ENCODE data around the gene SLC1A3.
"Not testable (repeated sequence)": the region's sequence is repeated elsewhere in the genome, so short reads cannot be mapped to it uniquely, and the experiment has no call there.

The SLC1A3 gene

DNA sequence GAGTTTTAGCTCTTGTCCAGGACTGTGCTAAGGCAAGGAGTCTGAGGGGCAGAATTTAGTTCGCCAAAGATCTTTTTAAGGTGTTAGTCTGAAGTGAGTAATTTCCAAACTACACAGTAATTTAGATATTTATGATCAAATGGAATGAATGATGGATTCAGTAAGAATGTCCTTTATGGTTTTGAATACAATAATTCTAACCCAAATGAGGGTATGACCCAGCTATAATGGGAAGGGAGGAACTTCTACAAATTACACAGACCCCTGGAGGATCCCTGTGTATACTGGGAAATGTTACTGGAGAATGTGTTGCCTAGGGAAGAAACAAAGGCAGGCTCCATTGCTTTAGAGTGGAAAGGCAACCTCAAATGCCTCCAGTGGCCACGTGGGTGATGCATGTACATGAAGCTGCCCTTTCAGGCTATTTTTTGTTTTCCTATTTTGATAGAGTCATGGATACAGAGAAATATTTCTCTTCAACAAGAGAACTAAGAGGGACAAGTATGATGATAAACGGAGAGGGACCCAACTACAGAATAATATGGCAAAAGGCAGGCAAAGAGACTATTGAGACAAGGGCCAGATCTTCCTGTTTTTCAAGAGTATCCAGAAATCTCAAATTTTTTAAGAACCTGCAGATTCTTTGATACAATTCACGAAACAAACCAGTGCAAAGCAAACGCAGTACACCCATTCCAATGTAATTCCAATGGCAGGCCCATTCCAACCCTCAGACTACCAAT is 25.4 kb downstream of the SLC1A3 start:
- no peak for DNase-seq

GRCh38 chr5:36632363-36632664 is 25.9 kb downstream of the SLC1A3 start:
- DNase-seq: no peak

GRCh38 chr5:36635721-36636390 is 29.4 kb downstream of the SLC1A3 start:
- no peak for DNase-seq

GRCh38 chr5:36637101-36637500 is 30.7 kb downstream of the SLC1A3 start:
- DNase-seq: no peak

DNA sequence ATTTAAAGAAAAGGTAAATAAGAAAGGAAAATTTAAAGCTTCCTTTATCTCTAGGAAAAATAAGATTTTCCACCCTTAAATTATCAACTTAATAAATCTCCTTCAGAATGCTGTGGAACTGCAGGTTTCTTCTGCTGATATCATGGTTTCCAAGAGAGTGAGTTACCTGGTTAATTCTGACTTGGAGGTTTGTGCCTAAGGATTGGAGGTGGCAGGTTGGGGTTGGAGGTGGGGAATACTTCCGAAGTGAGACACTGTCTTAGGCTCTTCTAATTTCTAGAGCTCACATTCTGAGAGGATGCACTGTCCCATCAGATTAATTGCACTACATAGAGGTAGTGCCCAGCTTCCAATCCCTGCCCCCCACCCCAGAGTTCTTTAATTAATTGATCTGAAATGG is 31.1 kb downstream of the SLC1A3 start:
- no peak for DNase-seq

- DNase-seq: no peak
Measured at GRCh38 chr5:36638056-36638455, 31.6 kb downstream of the SLC1A3 start.

DNA sequence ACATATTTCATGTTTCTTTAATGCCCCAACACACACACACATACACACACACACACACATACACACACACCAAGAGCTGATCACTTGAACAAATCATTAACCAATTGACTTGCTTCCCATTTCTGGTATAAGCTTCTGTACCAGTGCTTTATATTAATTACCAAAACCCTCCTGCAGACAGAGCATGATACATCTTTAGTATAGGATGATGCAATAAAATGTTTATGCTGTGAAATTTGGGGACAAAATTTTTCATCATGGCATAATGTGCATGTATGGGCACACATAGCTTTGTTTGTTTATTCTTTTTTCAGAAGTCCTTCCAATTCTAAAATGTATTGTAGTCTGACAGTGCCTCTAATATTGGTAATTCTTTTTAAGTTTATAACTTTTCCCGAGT is 34.5 kb downstream of the SLC1A3 start:
- no peak for DNase-seq

GRCh38 chr5:36641431-36641830 is 35.0 kb downstream of the SLC1A3 start:
- no peak for DNase-seq

- no peak for DNase-seq
Measured at GRCh38 chr5:36642089-36642488, 35.7 kb downstream of the SLC1A3 start.

DNA sequence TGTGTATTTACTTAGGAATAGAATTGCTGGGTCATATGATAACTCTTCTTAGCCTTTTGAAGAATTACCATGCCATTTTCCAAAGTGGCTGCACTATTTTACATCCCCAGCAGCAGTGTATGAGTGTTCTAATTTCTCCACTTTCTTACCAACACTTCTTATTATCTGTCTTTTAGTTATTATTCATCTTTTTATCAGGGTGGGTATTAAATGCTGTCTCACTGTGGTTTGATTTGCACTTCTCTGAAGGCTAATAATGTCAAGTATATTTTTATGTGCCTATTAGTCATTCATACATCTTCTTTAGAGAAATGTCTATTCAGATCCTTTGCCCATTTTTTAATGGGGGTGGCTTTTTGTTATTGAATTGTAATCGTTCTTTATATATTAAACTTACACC is 36.8 kb downstream of the SLC1A3 start:
- no peak for DNase-seq

DNA sequence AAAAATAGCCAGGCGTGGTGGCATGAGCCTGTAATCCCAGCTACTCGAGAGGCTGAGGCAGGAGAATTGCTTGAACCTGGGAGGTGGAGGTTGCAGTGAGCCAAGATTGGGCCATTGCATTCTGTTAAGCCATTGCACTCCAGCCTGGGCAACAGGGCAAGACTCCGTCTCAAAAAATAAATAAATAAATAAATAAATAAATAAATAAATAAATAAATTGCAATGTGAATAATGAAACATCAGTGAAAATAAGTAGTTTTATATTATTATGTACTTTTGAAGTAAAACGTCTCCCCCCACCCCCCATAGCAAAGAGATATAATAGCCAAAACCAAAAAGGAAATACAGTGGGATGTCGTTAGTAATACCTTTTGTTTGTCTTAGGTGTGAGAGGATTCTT is 37.4 kb downstream of the SLC1A3 start:
- not testable (repeated sequence) for DNase-seq

- no peak for DNase-seq
Measured at GRCh38 chr5:36644727-36645126, 38.3 kb downstream of the SLC1A3 start.

DNA sequence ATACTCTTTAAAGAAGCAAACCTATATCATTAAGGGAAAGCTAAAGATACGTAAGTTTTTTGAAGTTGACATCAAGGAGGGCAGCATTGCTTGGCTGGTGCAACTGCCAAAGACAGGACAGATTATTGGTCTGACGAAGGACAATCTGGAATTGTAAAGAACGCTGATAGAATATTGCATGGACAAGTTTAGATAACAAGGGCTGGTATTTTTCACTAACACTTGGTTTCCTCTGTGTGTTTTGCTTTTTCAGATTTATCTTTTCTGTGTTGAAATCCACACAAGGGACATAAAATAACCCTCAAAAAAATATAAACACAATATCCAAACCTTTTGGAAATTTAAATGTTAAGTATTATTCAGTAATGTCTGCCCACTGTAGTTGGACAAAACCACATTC is 39.7 kb downstream of the SLC1A3 start:
- no peak for DNase-seq

- no peak for DNase-seq
Measured at GRCh38 chr5:36646507-36647023, 40.2 kb downstream of the SLC1A3 start.

- no peak for DNase-seq
Measured at GRCh38 chr5:36647046-36647445, 40.6 kb downstream of the SLC1A3 start.

DNA sequence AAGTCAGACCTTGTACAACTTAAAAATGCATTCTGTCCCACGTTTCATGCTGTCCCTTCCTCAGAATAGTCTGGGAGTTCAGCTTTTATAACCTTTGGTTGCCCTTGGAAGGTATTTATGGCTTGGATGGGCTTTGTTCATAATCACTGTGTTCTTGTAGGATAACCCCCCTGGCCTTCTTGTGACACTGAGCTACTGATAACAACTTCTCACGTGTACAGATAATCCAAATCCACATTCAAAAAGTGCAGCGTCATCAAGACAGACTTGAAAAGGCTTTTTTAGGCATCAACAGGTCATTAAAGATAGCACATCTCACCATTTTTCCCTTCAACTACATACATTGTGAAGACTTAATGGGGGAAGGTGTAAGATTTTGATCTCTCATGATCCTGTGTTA is 42.0 kb downstream of the SLC1A3 start:
- DNase-seq: no peak

DNA sequence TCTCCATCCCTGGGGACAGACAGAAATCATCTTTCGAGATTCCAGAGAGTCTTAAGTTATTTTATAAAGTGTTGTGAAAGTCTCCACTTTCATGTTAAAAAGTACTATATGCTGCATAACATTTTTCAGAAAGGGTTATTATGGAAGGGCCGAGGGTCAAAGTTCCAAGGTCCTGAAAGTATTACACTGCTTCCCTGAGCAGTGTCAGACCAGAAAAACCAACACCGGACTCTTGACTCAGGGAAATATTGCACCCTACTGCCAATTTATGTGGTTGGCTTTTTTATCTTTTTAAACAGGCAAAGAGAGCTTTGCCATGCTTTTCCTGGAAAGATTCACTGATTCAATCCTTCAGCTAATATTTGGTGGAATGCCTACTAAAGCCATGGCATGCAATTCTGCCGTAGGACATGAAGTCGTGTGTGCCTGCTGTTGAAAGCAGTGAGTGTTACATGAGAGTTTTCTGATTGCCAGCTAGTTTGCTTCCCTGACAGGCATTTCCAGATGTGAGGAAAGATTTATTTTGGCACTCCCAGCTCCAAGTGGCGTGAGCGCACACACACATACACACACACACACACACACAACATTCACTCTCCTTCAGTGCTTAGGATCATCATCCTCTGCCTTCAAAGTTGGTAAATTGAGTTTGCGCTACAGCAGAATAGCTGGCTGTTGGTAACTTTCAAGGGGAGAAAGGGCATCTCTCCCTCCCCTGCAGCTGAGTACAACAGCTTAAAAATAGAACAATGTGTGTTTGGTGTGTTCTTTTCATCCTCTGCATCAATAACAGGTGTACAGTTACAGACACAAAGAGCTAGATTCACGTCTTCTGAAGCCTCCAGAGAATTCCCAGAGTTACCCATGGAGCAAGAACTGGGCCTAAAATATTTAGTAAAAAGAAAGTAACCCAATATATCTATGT is 45.6 kb downstream of the SLC1A3 start:
- DNase-seq: no peak

DNA sequence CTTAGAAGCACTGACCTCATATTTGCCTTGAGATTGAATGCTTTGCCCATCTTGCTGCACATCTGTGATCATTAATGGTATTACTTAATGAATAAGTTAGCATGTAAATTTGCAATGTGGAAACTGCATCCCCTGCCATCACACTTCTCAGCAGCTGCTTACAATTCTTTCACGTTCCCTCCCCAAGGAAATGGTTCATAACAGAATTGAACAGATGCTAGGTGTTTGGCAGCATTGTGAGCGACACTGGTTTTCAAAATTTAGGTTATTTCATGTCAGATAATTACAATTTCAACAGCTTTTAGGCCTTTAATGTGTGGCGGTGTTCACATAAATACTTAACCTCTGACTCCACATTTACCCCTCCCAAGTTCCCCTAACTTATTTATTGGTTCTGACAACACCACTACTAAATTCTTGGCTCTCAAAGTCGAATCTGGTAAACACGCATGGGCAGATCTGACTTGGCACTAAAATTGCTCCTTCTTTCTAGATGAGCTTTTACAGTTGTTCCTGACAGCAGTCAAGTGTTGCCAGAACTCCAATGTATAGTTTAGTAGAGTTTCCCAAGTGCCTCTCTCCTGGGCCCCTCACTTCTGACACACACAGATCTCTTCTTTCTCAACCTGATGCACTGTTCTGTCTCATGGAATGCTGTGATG is 46.8 kb downstream of the SLC1A3 start:
- no peak for DNase-seq

DNA sequence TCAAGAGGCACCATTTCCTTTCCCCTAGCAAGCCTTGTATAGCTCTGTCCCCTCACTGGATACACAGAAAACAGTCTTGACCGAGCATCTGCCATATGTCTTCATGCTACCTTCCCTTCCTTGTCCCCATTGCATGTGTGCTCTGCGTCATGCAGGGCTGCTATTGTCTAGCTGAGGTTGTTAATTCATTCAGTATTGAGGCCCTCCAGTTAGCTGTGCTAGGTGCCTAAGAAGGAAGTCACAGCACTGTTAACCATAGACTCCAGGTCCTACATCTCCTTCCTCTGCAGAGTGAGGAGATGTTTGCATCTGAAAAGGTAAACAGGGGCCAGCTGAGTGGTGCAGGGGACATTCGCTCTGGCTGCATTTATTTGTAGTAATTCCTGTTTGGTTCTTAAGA is 48.2 kb downstream of the SLC1A3 start:
- DNase-seq: no peak

DNA sequence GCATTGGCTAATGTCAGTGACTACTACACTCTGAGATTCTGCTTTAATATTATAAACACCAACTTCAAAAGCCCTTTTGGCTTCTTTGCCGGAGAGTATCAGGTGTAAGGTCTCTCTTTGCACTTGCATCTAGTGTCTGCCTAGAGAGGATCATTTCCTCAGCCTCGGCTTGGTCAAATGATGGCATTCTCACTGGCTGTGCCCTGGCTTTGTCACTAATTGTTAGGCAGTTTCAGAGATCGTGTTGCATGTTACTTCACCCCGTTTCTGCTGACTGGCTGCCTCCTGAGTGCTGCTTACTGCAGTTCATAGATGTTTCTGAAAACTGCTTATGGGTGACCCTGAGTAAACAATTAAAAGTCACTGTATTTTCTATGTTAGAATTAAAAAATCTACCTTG is 48.8 kb downstream of the SLC1A3 start:
- no peak for DNase-seq

DNA sequence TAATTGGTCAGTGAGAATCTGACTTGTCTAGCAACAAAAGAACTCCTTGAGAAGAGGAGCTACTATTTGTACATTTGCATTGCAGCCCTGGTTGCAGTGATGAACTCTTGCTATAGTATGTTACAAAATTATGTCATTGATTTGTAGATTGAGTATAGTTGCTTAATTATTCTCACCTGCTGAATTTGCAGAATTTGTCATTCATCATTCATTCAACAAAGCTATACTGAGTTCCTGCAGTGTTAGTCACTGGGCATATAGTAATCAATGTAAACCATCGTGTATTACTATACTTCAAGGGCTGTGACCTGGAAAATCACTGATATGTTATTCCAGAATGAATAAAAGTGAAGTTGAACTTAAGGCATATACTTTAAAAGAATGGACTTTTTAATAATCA is 50.1 kb downstream of the SLC1A3 start:
- DNase-seq: no peak

- DNase-seq: no peak
Measured at GRCh38 chr5:36657563-36657995, 51.2 kb downstream of the SLC1A3 start.

Measured in NCI-H526 (cell line).